NCI-H2171 (cell line): Measurements from ENCODE around the gene PHF21B.
"Not testable (repeated sequence)": the region's sequence is repeated elsewhere in the genome, so short reads cannot be mapped to it uniquely, and the experiment has no call there.

Source experiments
- DNase-seq: peaks from one replicate; lab custom pipeline; 2025; lab: John Stamatoyannopoulos, UW

The PHF21B gene

GRCh38 chr22:44917372-44918165 lies 92.2 kb downstream of the PHF21B start:
- DNase-seq, result no peak

GRCh38 chr22:44916281-44917231 lies 93.2 kb downstream of the PHF21B start:
- no peak for DNase-seq

GRCh38 chr22:44915441-44915840 lies 94.4 kb downstream of the PHF21B start:
- no peak for DNase-seq

GRCh38 chr22:44914026-44914721 lies 95.6 kb downstream of the PHF21B start:
- DNase-seq, result no peak

- DNase-seq, result no peak
Measured at GRCh38 chr22:44913198-44913983, 96.4 kb downstream of the PHF21B start.

- DNase-seq, result no peak
Measured at GRCh38 chr22:44909241-44909640, 100.6 kb downstream of the PHF21B start.

- no peak for DNase-seq
Measured at GRCh38 chr22:44907765-44908737, 101.8 kb downstream of the PHF21B start.

- no peak for DNase-seq
Measured at GRCh38 chr22:44906999-44907644, 102.7 kb downstream of the PHF21B start.

- DNase-seq, result no peak
Measured at GRCh38 chr22:44906248-44906936, 103.4 kb downstream of the PHF21B start.

- DNase-seq, result not testable (repeated sequence)
Measured at GRCh38 chr22:44904492-44905152, 105.2 kb downstream of the PHF21B start.

GRCh38 chr22:44903164-44903563 lies 106.6 kb downstream of the PHF21B start:
- DNase-seq, result not testable (repeated sequence)

- DNase-seq, result no peak
Measured at GRCh38 chr22:44901301-44901700, 108.5 kb downstream of the PHF21B start.

GRCh38 chr22:44898236-44898635 lies 111.6 kb downstream of the PHF21B start:
- no peak for DNase-seq

- DNase-seq, result no peak
Measured at GRCh38 chr22:44895296-44896055, 114.3 kb downstream of the PHF21B start.

- DNase-seq, result no peak
Measured at GRCh38 chr22:44894782-44895181, 115.0 kb downstream of the PHF21B start.

GRCh38 chr22:44894321-44894720 lies 115.5 kb downstream of the PHF21B start:
- no peak for DNase-seq

GRCh38 chr22:44893731-44894080 lies 116.1 kb downstream of the PHF21B start:
- DNase-seq, result no peak
